OCI-LY3 (cell line): ENCODE results near the gene SEMA5B.

Experiments used
- EZH2phosphoT487 ChIP-seq: fragments of 200-600 bp; shearing (Covaris generic); IDR thresholded peaks from 2 replicates; pipeline ENCODE4 v1.6.1; 2018; ENCODE audit warnings: antibody characterized with exemption, mixed run types, low read depth
- TF ChIP-seq, protein P1 (sequence below): fragments of 200-600, 300-600 bp; sonication (generic); IDR thresholded peaks from 2 replicates; pipeline ENCODE4 v1.5.1; 2014; ENCODE audit warnings: antibody characterized with exemption, low read length, low read depth

DNA sequence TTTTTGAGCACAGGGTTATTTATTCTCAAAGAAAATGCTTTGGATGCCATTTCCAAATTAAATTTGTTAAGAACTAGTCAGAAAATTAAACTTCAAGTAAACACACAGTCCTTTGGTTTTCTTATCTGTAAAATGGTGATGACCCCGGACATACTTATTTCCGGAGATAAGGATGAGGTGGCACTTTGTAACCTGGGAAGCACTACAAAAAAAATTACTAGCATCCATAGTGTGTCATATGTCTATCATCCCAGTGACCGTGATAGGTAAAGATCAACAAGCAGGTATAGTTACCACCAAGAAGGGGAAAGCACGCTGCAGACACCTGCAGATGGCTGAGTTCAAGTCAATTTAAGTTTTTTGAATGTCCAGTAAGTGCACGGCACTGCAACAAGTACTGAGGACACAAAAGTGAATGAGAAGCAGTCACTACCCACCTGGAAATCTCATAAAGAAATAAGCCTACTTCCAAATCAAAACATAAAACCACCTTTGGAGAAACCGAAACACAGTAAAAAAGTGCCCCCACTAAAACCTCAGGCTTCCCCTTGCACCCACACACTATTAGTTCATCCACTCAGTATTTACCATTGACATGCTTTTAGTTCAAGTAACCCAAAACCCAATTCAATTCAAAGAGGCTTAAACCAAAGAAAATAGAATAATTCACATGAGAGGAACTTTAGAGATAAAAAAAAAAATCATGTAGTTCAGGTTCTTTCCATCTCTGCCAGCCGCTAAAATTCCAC lies 24.6 kb downstream of the SEMA5B start:
- TF ChIP-seq, protein P1, sequence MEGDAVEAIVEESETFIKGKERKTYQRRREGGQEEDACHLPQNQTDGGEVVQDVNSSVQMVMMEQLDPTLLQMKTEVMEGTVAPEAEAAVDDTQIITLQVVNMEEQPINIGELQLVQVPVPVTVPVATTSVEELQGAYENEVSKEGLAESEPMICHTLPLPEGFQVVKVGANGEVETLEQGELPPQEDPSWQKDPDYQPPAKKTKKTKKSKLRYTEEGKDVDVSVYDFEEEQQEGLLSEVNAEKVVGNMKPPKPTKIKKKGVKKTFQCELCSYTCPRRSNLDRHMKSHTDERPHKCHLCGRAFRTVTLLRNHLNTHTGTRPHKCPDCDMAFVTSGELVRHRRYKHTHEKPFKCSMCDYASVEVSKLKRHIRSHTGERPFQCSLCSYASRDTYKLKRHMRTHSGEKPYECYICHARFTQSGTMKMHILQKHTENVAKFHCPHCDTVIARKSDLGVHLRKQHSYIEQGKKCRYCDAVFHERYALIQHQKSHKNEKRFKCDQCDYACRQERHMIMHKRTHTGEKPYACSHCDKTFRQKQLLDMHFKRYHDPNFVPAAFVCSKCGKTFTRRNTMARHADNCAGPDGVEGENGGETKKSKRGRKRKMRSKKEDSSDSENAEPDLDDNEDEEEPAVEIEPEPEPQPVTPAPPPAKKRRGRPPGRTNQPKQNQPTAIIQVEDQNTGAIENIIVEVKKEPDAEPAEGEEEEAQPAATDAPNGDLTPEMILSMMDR = no peak
- TF ChIP-seq EZH2phosphoT487 = no peak
